Thyroid gland (tissue), 4 donors: ENCODE measurements around the gene POU3F3.

Experiments used
- POLR2A ChIP-seq, 2 donors: fragments of 450-650 bp; IDR thresholded peaks; one replicate each; pipeline ENCODE4 v1.6.1; 2017; ENCODE audit warnings: antibody characterized with exemption in 2 of 2, mild to moderate bottlenecking in 2 of 2, moderate library complexity in 1 of 2
- TF ChIP-seq, protein P1 (sequence below), 6 experiments: fragments of 200-600 bp in 3 of 6; fragments of 450-650 bp in 3 of 6; sonication (generic) in 3 of 6; IDR thresholded peaks; one replicate each; pipeline ENCODE4 v1.5.1; 2016 to 2019; ENCODE audit warnings: antibody characterized with exemption in 6 of 6, mild to moderate bottlenecking in 2 of 6, inconsistent platforms in 1 of 6, moderate library complexity in 1 of 6

DNA sequence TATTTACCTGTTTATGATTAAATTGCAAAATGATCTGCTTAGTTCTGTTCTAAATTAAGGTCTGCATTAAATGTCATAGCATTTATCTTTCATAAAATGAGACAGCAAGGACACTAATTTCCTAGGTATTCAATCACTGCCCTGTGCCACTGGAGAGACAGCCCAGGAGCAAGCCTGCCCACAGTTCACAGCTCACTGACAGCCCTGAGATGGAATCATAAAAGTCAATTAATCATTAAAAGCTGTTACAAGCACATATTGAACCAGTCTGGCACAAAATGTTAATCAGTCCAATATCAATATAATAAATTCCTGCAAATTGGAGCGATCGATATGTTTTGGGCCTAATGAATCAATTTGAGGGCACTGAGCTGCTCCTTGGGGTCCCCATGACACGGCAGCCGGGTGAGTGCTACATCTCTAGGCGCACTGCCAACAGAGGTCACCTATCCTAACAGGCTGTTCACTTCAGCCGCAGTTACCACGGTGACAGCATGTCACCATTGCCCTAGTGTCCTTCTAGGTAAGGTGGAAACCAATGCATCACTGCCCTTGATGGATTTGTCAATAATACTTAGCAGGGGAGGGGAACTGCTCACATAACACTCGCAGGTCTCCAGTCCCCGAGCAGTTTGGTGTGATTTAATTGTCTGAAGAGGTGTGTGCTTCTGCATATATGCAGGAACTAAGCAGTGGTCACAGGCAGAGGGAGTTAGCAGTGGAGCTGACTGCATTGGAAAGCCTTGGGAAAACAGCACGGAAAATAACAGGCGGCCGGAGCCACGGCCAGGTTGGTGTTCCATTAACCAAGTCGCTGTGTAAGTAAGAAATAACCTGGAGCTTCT, 47.3 kb downstream of the POU3F3 start:
- TF ChIP-seq, protein P1, sequence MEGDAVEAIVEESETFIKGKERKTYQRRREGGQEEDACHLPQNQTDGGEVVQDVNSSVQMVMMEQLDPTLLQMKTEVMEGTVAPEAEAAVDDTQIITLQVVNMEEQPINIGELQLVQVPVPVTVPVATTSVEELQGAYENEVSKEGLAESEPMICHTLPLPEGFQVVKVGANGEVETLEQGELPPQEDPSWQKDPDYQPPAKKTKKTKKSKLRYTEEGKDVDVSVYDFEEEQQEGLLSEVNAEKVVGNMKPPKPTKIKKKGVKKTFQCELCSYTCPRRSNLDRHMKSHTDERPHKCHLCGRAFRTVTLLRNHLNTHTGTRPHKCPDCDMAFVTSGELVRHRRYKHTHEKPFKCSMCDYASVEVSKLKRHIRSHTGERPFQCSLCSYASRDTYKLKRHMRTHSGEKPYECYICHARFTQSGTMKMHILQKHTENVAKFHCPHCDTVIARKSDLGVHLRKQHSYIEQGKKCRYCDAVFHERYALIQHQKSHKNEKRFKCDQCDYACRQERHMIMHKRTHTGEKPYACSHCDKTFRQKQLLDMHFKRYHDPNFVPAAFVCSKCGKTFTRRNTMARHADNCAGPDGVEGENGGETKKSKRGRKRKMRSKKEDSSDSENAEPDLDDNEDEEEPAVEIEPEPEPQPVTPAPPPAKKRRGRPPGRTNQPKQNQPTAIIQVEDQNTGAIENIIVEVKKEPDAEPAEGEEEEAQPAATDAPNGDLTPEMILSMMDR (IDR thresholded peaks at IDR 0.05): no peak
- TF ChIP-seq POLR2A (IDR thresholded peaks at IDR 0.05): no peak
